H9 (cell line): ENCODE measurements around the gene CERCAM. TPM values are rescaled to one million over a fixed set of nuclear protein-coding genes. Genes with fewer than 3 reads are reported as not detected.

Source experiments
- DNase-seq: peaks from one replicate; pipeline ENCODE4 v3.0.0-alpha.2; 2017
- H2AFZ ChIP-seq: one replicate; pipeline ENCODE4 v1.6.1; 2013; ENCODE audit warnings: mild to moderate bottlenecking, low read length, control low read depth, moderate library complexity
- H2AK5ac ChIP-seq: 2 replicates; pipeline ENCODE4 v1.6.1; 2013; ENCODE audit warnings: low read length, control low read depth, mixed read lengths; ENCODE audit not compliant: insufficient read length
- H2BK120ac ChIP-seq: one replicate; pipeline ENCODE4 v1.6.1; 2013; ENCODE audit warnings: low read depth, mild to moderate bottlenecking, low read length, control low read depth, inconsistent platforms; ENCODE audit not compliant: poor library complexity, severe bottlenecking
- H2BK12ac ChIP-seq: 2 replicates; pipeline ENCODE4 v1.6.1; 2013; ENCODE audit warnings: low read length, control low read depth, mixed read lengths, low read depth; ENCODE audit not compliant: insufficient read length
- H2BK15ac ChIP-seq: 2 replicates; pipeline ENCODE4 v1.6.1; 2013; ENCODE audit warnings: low read depth, low read length, control low read depth
- H2BK20ac ChIP-seq: one replicate; pipeline ENCODE4 v1.6.1; 2013; ENCODE audit warnings: low read depth, mild to moderate bottlenecking, low read length, control low read depth, inconsistent platforms; ENCODE audit not compliant: poor library complexity, severe bottlenecking
- H2BK5ac ChIP-seq: 2 replicates; pipeline ENCODE4 v1.6.1; 2013; ENCODE audit warnings: low read length, control low read depth, mixed read lengths; ENCODE audit not compliant: insufficient read length
- H3K14ac ChIP-seq: 2 replicates; pipeline ENCODE4 v1.6.1; 2013; ENCODE audit warnings: low read length, control low read depth; ENCODE audit not compliant: insufficient read depth
- H3K18ac ChIP-seq: 2 replicates; pipeline ENCODE4 v1.6.1; 2013; ENCODE audit warnings: low read depth, mild to moderate bottlenecking, mixed read lengths, low read length, control low read depth; ENCODE audit not compliant: insufficient read length
- H3K23ac ChIP-seq: 2 replicates; pipeline ENCODE4 v1.6.1; 2013; ENCODE audit warnings: low read length, control low read depth, mixed read lengths, low read depth; ENCODE audit not compliant: insufficient read length
- H3K23me2 ChIP-seq: 2 replicates; pipeline ENCODE4 v1.6.1; 2013; ENCODE audit warnings: low read depth, mild to moderate bottlenecking, mixed read lengths, low read length, control low read depth; ENCODE audit not compliant: insufficient read length, poor library complexity, severe bottlenecking
- H3K27ac ChIP-seq: 2 replicates; pipeline ENCODE4 v1.5.1; 2013; ENCODE audit warnings: low read length, control low read depth, mixed read lengths, low read depth; ENCODE audit not compliant: insufficient read length
- H3K27me3 ChIP-seq: 2 replicates; pipeline ENCODE4 v1.6.1; 2013; ENCODE audit warnings: low read length, control low read depth, inconsistent platforms; ENCODE audit not compliant: insufficient read depth
- H3K4ac ChIP-seq: 2 replicates; pipeline ENCODE4 v1.6.1; 2013; ENCODE audit warnings: low read depth, mild to moderate bottlenecking, control low read depth, inconsistent platforms, low read length, moderate library complexity
- H3K4me1 ChIP-seq: 2 replicates; pipeline ENCODE4 v1.6.1; 2013; ENCODE audit warnings: low read length, control low read depth, inconsistent platforms; ENCODE audit not compliant: insufficient read depth
- H3K4me2 ChIP-seq: 2 replicates; pipeline ENCODE4 v1.6.1; 2013; ENCODE audit warnings: low read length, control low read depth, mixed read lengths; ENCODE audit not compliant: insufficient read length, insufficient read depth
- H3K56ac ChIP-seq: 2 replicates; pipeline ENCODE4 v1.6.1; 2013; ENCODE audit warnings: low read depth, mild to moderate bottlenecking, mixed read lengths, low read length, control low read depth; ENCODE audit not compliant: insufficient read length
- H3K79me1 ChIP-seq: 2 replicates; pipeline ENCODE4 v1.6.1; 2013; ENCODE audit warnings: low read depth, mild to moderate bottlenecking, moderate library complexity, low read length, control low read depth, inconsistent platforms; ENCODE audit not compliant: insufficient read depth, poor library complexity, severe bottlenecking
- H3K79me2 ChIP-seq: 2 replicates; pipeline ENCODE4 v1.6.1; 2013; ENCODE audit warnings: low read length, control low read depth, inconsistent platforms; ENCODE audit not compliant: insufficient read depth
- H3K9ac ChIP-seq: 2 replicates; pipeline ENCODE4 v1.6.1; 2013; ENCODE audit warnings: low read length, control low read depth, mixed read lengths; ENCODE audit not compliant: insufficient read length; ENCODE audit errors: extremely low read depth
- H3K9me3 ChIP-seq: one replicate; pipeline ENCODE4 v1.6.1; 2013; ENCODE audit warnings: low read depth, low read length, inconsistent platforms; ENCODE audit not compliant: control insufficient read depth
- H3T11ph ChIP-seq: one replicate; pipeline ENCODE4 v1.6.1; 2013; ENCODE audit warnings: mild to moderate bottlenecking, low read length, control low read depth, inconsistent platforms
- H4K20me1 ChIP-seq: one replicate; pipeline ENCODE4 v1.6.1; 2013; ENCODE audit not compliant: control insufficient read depth, insufficient read length, insufficient read depth
- H4K5ac ChIP-seq: 2 replicates; pipeline ENCODE4 v1.6.1; 2013; ENCODE audit warnings: low read depth, mild to moderate bottlenecking, mixed read lengths, low read length, control low read depth; ENCODE audit not compliant: insufficient read length
- H4K8ac ChIP-seq: replicated peaks from 2 replicates; pipeline ENCODE4 v1.6.1; 2013; ENCODE audit warnings: low read length, control low read depth, mixed read lengths, low read depth; ENCODE audit not compliant: insufficient read length
- H4K91ac ChIP-seq: 2 replicates; pipeline ENCODE4 v1.6.1; 2013; ENCODE audit warnings: low read depth, mild to moderate bottlenecking, moderate library complexity, mixed read lengths, low read length, control low read depth; ENCODE audit not compliant: insufficient read length
- H3K27ac Mint-ChIP-seq, 3 experiments: 2 replicates in 2 of 3; 3 replicates in 1 of 3; pipeline ENCODE4 v1.8.0; 2020 to 2021; ENCODE audit warnings: mixed read lengths in 3 of 3, mild to moderate bottlenecking in 1 of 3, moderate library complexity in 1 of 3
- H3K27me3 Mint-ChIP-seq: 2 replicates; pipeline ENCODE4 v1.8.0; 2021; ENCODE audit warnings: low read depth, mild to moderate bottlenecking, moderate library complexity, mixed read lengths
- H3K36me3 Mint-ChIP-seq, 3 experiments: 2 replicates in 2 of 3; 3 replicates in 1 of 3; pipeline ENCODE4 v1.8.0; 2020 to 2021; ENCODE audit warnings: low read depth in 3 of 3, mixed read lengths in 3 of 3; ENCODE audit not compliant: insufficient read depth in 1 of 3
- H3K4me1 Mint-ChIP-seq, 2 experiments: 2 replicates each; pipeline ENCODE4 v1.8.0; 2020; ENCODE audit warnings: mixed read lengths in 2 of 2
- H3K4me3 Mint-ChIP-seq, 2 experiments: 2 replicates in 1 of 2; 3 replicates in 1 of 2; pipeline ENCODE4 v1.8.0; 2020 to 2021; ENCODE audit warnings: mild to moderate bottlenecking in 2 of 2, mixed read lengths in 2 of 2, moderate library complexity in 1 of 2
- H3K9me3 Mint-ChIP-seq, 2 experiments: 2 replicates in 1 of 2; 3 replicates in 1 of 2; pipeline ENCODE4 v1.8.0; 2020; ENCODE audit warnings: mild to moderate bottlenecking in 2 of 2, mixed read lengths in 2 of 2, moderate library complexity in 1 of 2
- WGBS: extraction: QIAGEN DNeasy Blood & Tissue Kit; methylation state at CpG from one replicate; pipeline ENCODE4 v1.1.7; 2013; ENCODE audit warnings: missing lambda C conversion rate, low lambda C conversion rate, mixed read lengths; ENCODE audit not compliant: insufficient read length; ENCODE audit errors: extremely low coverage; 5-methylcytosine and 5-hydroxymethylcytosine counted together
- total RNA-seq: library from RNA; stranded (reverse); gene quantifications from 2 replicates; pipeline ENCODE4 v1.2.1, GENCODE V29; 2021
- TF ChIP-seq, protein P1 (sequence below): fragments of 200-600 bp; sonication (generic); conservative IDR thresholded peaks from 3 replicates; pipeline ENCODE4 v1.8.0; 2021; ENCODE audit warnings: antibody characterized with exemption, mild to moderate bottlenecking

CERCAM gene
- total RNA-seq, 1 experiment from 2014 or later = 5.4 TPM

DNA sequence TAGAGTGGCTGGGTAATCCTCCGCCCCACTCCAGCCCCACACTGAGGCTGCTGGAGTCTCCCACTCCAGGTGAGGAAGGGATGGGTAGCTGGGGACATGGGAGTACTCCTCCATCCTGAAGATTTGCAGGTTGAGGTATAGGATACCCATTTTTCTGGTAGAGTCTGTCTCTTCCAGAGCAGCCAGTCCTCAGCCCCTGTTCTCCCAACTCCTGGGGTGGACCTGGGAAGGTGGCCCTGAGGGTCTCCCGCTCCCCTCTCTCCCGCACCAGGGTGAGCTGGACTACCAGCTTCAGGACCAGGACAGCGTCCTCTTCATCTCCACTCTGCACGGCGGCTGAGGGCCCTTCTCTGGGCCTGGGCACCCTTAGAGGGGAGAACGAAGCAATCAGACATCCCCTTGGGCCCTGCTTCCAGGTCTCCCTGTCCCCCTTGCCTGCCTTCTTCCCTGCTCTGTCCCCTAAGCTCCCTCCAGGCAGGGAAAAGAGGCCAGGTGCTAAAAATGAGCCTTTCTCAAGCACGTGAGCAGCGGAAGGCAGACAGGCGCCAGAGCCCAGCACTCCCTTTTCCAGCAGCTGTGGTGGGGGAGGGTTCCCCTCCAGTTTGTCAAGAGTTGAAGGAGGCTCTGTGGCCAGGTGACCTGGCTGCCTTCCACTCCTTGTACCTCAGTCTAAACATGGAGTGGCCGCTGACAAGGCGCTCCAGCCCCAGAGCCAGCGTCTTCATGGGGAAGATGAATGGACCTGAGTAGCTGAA lies 31.1 kb upstream of the CERCAM start:
- Histone ChIP-seq H3K56ac (no peak overlapping the region), H3K27me3 (peaks cover 53% of the 10 kb centered on the region), H3K18ac (no peak overlapping the region), H3K9ac (no peak overlapping the region), H4K91ac (no peak overlapping the region), H4K5ac (no peak overlapping the region), H2AFZ (no peak overlapping the region), H2BK120ac (no peak overlapping the region), H3K4me1 (peaks cover 8% of the 10 kb centered on the region; the same call in 1 of the 2 replicates), H3K79me1 (no peaks in the 10 kb centered on the region), H3K9me3 (no peaks in the 10 kb centered on the region), H3K23me2 (peaks cover 6% of the 10 kb centered on the region), H3K79me2 (no peaks in the 10 kb centered on the region), H2BK5ac (no peak overlapping the region), H3K4ac (no peak overlapping the region), H2AK5ac (no peak overlapping the region), H2BK20ac (no peak overlapping the region), H3K23ac (no peak overlapping the region), H3K14ac (no peak overlapping the region), H4K20me1 (no peaks in the 10 kb centered on the region), H3T11ph (no peak overlapping the region), H4K8ac (no peak overlapping the region), H2BK15ac (no peak overlapping the region), H3K4me2 (no peak overlapping the region), H2BK12ac (no peak overlapping the region), H3K27ac (no peak overlapping the region)
- Mint-ChIP-seq H3K4me1 (peaks cover 29 to 61% of the 10 kb centered on the region in 2 experiments), H3K27ac (peak overlapping the region in 1 of 3 experiments; percentile 55; a peak in 1 of 7 replicates), H3K27me3 (peaks cover 97% of the 10 kb centered on the region), H3K9me3 (peaks cover 0 to 3% of the 10 kb centered on the region in 2 experiments; a peak in 1 of 5 replicates), H3K36me3 (peaks cover 16 to 36% (median 19%) of the 10 kb centered on the region in 3 experiments), H3K4me3 (peak overlapping the region in 1 of 2 experiments; percentile 23; a peak in 1 of 5 replicates)
- TF ChIP-seq, protein P1, sequence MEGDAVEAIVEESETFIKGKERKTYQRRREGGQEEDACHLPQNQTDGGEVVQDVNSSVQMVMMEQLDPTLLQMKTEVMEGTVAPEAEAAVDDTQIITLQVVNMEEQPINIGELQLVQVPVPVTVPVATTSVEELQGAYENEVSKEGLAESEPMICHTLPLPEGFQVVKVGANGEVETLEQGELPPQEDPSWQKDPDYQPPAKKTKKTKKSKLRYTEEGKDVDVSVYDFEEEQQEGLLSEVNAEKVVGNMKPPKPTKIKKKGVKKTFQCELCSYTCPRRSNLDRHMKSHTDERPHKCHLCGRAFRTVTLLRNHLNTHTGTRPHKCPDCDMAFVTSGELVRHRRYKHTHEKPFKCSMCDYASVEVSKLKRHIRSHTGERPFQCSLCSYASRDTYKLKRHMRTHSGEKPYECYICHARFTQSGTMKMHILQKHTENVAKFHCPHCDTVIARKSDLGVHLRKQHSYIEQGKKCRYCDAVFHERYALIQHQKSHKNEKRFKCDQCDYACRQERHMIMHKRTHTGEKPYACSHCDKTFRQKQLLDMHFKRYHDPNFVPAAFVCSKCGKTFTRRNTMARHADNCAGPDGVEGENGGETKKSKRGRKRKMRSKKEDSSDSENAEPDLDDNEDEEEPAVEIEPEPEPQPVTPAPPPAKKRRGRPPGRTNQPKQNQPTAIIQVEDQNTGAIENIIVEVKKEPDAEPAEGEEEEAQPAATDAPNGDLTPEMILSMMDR = no peak
- no peak for DNase-seq
- no CpG with 5 or more reads among the region's 13 CpGs for WGBS
